ENCODE results near the gene ANAPC15.

DNA sequence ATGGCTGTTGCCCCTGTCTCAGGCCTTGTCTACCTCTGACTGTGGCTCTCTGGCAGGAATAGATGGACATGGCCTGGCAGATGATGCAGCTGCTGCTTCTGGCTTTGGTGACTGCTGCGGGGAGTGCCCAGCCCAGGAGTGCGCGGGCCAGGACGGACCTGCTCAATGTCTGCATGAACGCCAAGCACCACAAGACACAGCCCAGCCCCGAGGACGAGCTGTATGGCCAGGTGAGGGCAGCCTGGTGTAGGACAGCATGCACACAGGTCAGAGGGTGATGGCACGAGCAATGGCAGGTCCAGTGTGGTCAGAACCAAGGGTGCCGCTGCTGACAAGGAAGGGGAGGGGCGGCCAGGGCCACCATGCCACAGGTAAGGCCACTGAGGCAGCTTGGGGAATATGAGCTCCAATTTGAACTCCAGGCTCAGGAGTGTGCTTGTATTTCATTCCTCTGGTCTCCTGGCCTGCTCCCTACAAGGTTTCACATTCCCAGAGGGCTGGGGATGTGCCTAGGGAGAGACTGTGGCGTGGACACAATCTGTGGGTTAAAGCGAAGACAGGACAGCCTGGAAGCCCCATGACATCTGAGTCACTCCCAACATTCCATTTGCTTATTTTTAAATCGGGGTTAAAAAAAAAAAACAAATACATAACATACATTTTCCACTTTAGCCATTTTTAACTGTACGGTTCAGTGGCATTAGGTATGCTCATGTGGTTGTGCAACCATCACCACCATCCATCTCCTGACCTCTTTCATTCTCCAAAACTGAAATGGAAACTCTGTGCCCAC lies 23.6 kb upstream of the ANAPC15 start:
- TF ChIP-seq EZH2phosphoT487 (conservative IDR thresholded peaks at IDR 0.05; ENCODE audit: low read length) = no peak
- TF ChIP-seq, protein P1, sequence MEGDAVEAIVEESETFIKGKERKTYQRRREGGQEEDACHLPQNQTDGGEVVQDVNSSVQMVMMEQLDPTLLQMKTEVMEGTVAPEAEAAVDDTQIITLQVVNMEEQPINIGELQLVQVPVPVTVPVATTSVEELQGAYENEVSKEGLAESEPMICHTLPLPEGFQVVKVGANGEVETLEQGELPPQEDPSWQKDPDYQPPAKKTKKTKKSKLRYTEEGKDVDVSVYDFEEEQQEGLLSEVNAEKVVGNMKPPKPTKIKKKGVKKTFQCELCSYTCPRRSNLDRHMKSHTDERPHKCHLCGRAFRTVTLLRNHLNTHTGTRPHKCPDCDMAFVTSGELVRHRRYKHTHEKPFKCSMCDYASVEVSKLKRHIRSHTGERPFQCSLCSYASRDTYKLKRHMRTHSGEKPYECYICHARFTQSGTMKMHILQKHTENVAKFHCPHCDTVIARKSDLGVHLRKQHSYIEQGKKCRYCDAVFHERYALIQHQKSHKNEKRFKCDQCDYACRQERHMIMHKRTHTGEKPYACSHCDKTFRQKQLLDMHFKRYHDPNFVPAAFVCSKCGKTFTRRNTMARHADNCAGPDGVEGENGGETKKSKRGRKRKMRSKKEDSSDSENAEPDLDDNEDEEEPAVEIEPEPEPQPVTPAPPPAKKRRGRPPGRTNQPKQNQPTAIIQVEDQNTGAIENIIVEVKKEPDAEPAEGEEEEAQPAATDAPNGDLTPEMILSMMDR (IDR thresholded peaks at IDR 0.05; ENCODE audit: insufficient read depth, low read length, poor library complexity, severe bottlenecking) = no peak

Data from SU-DHL-6 (cell line).